Fibroblast of pulmonary artery (primary cell): ENCODE measurements around the gene PRPH2.

ENCODE experiments used
- DNase-seq: peaks from one replicate; pipeline ENCODE4 v3.0.0-alpha.2; 2010; ENCODE audit warnings: low read depth
- H3K4me3 ChIP-seq: replicated peaks from 2 replicates; pipeline ENCODE4 v1.5.1; 2011; ENCODE audit warnings: low read depth, mild to moderate bottlenecking, control low read depth, low read length, moderate library complexity
- TF ChIP-seq, protein P1 (sequence below): IDR thresholded peaks from 2 replicates; pipeline ENCODE4 v1.5.1; 2011; ENCODE audit warnings: mild to moderate bottlenecking, control low read depth, low read length, inconsistent platforms; ENCODE audit errors: missing control alignments

Gene PRPH2, protein sequence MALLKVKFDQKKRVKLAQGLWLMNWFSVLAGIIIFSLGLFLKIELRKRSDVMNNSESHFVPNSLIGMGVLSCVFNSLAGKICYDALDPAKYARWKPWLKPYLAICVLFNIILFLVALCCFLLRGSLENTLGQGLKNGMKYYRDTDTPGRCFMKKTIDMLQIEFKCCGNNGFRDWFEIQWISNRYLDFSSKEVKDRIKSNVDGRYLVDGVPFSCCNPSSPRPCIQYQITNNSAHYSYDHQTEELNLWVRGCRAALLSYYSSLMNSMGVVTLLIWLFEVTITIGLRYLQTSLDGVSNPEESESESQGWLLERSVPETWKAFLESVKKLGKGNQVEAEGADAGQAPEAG

DNA sequence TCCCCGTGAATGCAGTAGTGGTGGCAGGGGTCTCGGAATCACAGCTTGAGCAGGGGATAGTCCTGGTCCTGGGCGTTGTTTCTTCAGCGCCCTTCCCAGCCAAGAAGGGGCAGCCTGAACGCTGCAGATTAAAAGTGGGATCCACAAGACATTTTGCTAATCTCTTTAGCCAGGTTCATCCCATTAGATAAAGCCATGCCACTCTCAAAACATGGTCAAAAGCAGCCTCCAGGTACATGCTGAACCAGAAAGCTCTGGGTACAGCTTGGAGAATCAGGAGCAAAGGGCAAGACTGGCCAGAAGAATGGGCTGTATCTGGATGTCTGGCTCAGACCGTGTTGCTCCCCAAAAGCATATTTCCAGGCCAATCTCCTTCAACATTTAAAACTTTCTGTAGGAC lies at the start of gene PRPH2:
Gene PRPH2 (minus strand): TSS at position 101 of the 400 bp plus-strand sequence. CDS start 263 bp downstream, outside the sequence.
- H3K4me3 ChIP-seq = no peak within 1 kb of the TSS
- TF ChIP-seq, protein P1, sequence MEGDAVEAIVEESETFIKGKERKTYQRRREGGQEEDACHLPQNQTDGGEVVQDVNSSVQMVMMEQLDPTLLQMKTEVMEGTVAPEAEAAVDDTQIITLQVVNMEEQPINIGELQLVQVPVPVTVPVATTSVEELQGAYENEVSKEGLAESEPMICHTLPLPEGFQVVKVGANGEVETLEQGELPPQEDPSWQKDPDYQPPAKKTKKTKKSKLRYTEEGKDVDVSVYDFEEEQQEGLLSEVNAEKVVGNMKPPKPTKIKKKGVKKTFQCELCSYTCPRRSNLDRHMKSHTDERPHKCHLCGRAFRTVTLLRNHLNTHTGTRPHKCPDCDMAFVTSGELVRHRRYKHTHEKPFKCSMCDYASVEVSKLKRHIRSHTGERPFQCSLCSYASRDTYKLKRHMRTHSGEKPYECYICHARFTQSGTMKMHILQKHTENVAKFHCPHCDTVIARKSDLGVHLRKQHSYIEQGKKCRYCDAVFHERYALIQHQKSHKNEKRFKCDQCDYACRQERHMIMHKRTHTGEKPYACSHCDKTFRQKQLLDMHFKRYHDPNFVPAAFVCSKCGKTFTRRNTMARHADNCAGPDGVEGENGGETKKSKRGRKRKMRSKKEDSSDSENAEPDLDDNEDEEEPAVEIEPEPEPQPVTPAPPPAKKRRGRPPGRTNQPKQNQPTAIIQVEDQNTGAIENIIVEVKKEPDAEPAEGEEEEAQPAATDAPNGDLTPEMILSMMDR = no peak
- DNase-seq = no peak

DNA sequence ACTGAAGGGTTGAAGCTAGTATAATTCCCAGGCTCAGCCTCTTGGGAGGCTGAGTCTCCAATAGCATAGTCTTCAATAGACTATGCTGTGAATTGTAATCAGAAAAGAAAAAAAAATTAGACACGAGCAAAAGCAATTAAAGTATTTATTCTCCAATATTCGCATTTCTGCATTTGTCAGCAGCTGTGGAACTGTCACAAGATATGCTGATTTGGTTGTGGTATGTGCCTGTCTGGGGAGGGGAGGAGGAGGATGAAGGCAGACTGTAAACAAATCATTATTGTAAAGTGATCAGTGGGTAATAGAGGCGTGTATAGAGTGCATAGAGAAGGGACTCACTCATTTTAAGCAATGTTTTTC lies 49.3 kb upstream of the PRPH2 start:
- H3K4me3 ChIP-seq = no peak overlapping the region
- TF ChIP-seq, protein P1 = no peak
- DNase-seq = no peak

DNA sequence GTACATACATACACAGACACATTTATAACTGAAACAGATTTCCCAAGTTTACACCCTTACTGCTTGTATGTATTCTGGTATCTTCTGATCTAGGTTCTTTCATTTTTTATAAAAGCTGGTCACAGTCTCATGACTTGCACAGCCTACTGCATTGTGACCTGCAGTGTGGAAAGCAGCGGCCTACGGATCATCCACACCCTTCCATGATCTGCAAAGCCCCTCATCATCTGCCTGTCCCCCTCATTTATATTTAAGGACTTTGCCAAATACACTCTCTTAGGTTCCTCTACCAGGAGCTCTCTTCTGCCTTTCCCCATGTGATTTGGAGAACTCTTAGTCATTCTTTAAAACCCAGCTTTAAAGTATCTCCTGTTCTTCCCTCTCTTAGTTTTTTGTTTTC lies 47.4 kb upstream of the PRPH2 start:
- TF ChIP-seq, protein P1 = no peak
- H3K4me3 ChIP-seq = no peak overlapping the region
- no peak for DNase-seq

DNA sequence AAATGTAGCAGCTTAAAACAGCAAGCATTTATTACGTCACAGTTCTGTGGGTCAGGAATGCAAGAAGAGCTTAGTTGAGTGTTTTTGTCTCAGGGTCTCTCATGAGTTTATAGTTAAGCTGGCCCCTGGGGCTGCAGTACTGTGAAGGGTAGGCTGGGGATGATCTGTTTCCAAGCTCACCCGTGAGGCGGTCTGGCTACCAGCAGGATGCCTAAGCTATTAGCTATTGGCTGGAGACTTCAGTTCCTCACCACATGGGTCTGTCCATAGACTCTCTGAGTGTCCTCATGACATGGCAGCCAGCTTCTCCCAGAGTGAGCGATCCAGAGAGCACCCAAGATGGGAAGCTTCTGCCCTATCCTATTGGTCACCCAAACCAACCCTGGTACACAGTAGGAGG lies 46.7 kb upstream of the PRPH2 start:
- TF ChIP-seq, protein P1 = no peak
- no peak for DNase-seq
- no peak overlapping the region for H3K4me3 ChIP-seq

DNA sequence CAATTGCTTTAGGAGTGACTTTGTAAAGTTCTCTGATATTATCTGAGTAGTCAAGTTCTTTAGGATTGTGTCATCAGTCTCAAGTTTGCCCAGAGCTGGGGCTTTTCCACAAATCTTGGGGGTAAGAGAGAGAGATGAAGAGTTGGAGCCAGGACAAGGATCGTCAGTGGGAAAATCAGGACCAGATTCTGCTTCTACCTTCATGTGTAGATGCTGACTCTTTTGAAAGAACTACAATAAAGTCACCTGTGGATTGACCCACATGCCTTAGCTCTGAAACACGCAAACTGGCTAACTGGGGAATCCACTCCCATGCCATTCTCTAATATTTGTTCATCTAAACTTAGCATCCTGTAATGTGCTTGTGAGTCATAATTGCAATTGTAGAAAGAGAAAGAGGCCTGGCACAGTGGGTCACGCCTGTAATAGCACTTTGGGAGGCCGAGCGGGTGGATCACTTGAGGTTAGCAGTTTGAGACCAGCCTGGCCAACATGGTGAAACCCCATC lies 43.8 kb upstream of the PRPH2 start:
- TF ChIP-seq, protein P1 = no peak
- DNase-seq = peak; percentile 42
- H3K4me3 ChIP-seq = no peak overlapping the region

DNA sequence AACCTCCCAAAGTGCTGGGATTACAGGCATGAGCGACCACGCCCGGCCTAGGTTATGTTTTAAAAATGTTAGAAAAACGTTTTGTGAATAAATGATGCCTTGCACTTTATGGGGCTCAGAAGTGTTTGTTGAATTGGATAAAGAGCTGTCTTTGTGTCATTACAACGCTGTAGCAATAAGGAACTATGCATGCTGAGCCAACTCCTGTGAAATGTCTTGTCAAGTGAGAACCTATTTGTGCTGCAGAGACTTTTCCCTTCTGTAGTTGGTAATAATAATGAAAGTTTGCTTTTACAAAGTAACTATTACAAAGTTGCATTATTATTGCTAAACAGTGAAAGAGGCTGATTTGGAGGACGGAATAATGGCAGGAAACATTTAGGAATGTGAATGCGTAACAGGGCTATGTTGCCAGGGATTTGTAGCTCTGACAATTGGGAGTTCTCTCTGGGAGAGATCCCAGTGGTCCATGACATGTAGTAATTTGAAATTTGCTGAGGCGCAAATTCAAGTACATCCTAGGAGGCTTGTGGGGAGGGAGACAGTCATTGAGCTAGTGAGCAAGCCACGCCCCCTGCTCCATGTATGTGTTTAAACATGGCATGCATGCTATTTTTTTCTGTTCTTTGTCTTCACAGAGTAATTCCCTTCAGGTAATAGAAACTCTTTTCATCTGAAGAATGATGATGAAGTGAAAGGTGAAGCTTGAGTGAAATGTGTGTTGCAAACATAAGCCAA lies 42.7 kb upstream of the PRPH2 start:
- DNase-seq = peak; percentile 15
- TF ChIP-seq, protein P1 = no peak
- no peak overlapping the region for H3K4me3 ChIP-seq
